ENCODE measurements around the gene TMEM233.

DNA sequence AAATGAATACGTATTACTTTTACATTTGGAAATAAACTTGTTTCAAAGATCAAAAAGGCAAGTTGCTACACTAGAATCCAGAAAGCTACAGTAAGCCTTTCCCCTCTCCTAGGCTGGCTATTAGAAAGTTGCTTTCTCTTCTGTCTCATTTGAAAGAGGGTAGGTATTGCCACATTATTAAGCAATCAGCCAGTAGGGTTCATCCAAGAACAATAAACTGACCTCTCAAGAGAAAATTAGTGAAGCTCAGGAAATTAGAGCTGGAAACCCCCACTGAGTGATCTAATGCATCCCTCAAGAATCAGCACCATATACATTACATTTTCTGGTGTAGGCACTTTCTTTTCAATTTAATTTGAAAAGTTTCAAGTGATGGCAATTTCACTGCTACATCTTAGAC lies 4.5 kb upstream of the TMEM233 start:
- TF ChIP-seq CTCF (IDR thresholded peaks at IDR 0.05 in 2 of 3, conservative IDR thresholded peaks at IDR 0.05 in 1 of 3; ENCODE audit: borderline replicate concordance in 1 of 3, insufficient read depth in 1 of 3, low read depth in 2 of 3, low read length in 2 of 3) (no peak), REST (IDR thresholded peaks at IDR 0.05; ENCODE audit: low read depth) (no peak), POLR2A (IDR thresholded peaks at IDR 0.05; ENCODE audit: borderline replicate concordance, extremely low read depth, insufficient read depth, insufficient read length) (no peak), POLR2AphosphoS5 (IDR thresholded peaks at IDR 0.05; ENCODE audit: low read depth, low read length) (no peak), JUND (IDR thresholded peaks at IDR 0.05) (no peak), ZBTB33 (IDR thresholded peaks at IDR 0.05; ENCODE audit: extremely low read depth, insufficient replicate concordance, low read length) (no peak), ZFX (IDR thresholded peaks at IDR 0.05) (no peak), ELF1 (IDR thresholded peaks at IDR 0.05; ENCODE audit: borderline replicate concordance, low read depth) (no peak)
